Colon (tissue), 2 donors: ENCODE measurements around the gene FKBP1B.
"Not testable (repeated sequence)": the region's sequence is repeated elsewhere in the genome, so short reads cannot be mapped to it uniquely, and the experiment has no call there.

Experiments used
- FAIRE-seq: peaks from 2 replicates; lab custom pipeline; 2012; peaks lifted over from hg19 to GRCh38; lab: Jason Lieb, UNC
- donor health status: control.
- donor health status: control.

Gene FKBP1B

DNA sequence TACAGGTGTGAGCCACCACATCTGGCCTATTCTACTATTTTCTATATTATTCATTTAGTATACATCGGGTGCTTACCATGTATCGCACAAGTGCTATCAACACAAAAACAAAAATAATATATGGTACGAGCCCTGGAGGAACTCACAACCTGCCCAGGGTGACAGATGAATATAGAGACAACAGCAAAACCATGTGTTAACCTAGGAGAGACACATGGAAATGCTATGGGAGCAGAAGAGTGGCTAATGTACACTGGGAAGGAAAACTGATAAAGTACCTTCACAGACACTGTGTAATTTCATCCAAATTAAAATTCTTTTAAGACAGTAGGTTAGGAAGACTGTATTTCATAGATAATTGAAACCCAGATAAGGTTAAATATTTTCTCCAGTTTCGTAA lies 22.7 kb downstream of the FKBP1B start:
- FAIRE-seq = no peak

DNA sequence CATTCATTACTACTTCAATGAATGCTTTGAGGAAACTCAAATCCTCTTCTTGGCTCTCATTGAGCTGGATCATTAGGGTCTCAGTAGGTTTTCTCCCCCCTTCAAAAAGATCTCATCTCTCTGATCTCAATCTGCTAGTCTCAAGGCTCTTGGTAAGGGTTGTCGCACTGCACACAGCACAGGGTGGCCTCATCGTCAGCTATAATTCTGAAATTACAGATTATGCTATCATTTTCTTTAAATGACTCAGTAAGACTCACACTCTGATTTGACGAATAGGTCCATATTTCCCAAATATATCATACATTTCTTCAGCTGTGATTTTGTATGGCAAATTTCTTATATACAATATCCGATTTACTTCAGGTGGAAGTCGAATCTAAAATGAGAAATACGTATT lies 24.3 kb downstream of the FKBP1B start:
- FAIRE-seq = no peak

DNA sequence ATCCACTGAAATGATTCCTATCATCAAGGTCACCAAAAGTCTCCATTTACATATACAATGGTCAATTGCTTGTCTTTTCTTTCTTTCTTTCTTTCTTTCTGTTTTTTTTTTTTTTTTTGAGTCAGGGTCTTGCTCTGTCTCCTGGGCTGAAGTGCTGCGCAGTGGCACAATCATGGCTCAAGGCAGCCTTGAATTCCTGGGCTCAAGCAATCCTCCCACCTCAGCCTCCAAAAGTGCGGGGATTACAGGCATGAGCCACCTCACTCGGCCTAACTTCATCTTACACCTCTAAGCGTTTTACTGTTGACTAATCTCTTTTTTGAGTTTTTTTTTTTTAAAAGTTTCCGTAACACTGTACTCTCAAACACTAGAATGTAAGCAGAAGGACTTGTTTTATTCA lies 25.7 kb downstream of the FKBP1B start:
- no peak for FAIRE-seq

DNA sequence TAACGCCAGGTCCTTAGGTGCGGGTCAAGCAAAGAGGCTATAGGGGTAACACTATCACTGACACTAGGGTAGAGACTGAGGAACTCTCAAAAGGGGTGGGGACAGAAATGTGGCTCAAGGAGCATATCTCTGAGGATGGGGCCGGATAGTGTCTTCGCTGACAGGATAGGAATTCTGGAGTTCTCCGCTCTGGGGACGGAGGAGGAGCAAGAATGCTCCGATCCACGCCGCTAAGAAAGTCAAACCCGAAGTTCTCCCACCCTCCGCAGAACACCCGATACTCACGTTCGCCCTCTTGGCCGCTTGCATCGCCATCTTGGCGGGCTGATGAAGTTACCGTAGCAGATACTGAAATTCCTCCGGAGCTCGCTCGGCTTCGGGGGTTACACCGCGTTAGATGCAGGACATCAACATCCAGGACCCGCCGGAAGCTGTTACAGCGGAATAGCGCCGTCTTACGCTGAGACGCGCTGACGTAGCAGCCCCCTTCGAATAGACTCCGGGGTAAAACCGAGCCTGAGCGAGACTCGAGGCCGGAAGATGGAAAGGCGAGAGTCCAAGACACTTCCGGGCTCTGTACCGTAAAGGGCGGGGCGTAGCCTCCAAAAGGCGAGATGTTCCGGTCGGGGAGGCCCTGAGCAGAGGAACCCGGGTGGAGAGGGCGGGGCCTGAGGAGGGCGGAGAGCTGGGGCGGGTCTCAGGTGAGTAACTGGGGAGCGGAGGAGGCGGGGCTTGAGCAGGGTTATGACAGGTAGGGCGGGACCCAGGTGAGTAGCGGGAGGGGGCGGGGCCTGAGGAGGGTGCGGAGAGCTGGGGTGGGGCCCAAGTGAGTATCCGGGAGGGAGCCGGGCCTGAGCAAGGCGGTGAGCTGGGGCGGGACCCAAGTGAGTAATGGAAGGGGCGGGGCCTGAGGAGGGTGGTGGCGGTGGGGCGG lies 26.6 kb downstream of the FKBP1B start, which contains the start of gene SF3B6:
Gene SF3B6, minus strand, starts transcription at position 412 of the 934 bp plus-strand sequence. Its CDS starts 97 bp downstream, at position 315.
- peak; percentile 75 for FAIRE-seq

DNA sequence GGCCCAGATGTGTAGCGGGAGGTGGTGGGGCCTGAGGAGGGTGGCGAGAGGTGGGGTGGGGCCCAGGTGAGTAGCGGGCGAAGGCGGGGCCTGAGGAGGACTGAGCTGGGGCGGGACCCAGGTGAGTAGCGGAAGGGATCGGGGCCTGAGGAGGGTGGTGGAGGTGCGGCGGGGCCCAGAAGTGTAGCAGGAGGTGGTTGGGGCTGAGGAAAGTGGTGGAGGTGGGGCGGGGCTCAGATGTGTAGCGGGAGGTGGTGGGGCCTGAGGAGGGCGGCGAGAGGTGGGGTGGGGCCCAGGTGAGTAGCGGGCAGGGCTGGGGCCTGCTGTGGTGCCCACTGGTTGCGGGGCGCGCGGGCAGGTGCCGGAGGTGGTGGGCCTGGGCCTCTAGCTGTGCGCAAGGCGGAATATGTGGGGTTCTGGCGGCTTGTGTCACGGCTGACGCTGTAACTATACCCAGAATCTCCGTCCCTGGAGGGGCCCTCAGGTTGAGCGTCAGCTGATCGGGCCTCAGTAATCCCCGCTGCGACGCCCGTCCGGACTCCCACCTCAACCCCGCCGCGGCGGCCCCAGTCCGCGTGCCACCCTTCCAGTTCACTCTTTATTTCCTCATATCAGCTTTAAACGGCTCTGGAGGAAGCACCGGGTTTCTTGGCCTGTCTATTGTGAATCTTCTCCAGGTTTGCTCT lies 27.5 kb downstream of the FKBP1B start:
- no peak for FAIRE-seq

DNA sequence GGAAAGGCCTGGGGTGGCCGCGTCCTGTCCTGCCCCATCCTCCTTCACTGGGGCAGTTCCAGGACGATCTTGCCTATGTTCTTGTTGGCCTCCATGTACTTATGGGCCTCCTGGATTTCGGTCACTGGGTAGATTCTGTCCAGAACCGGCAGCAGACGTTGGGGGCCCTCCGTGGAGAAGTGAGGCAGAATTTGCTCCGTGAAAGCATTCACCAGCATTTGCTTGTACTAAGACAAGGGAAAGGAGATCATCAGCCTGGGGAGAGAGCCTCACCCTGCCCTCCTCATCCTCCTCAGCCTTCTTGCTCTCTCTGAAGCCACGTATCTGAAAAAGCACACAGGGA lies 28.0 kb downstream of the FKBP1B start:
- no peak for FAIRE-seq

DNA sequence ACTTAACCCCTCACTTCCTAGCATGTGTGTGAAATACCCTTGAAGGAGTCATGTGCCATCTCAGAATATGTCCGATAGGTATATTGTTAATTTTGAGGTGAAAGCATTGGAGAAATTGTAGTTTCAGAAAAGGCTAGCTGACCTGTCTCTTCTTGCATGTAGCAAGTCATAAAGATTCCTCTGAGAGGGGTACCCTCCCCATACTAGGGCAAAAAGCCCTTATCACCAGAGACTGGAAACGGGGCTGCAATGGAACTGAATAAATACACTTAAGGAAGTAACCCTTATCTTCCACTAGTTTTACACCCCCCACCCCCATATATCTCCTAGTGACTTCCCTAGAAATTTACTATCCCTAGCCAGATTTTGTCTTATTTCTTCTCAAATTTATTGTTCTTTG lies 28.3 kb downstream of the FKBP1B start:
- no peak for FAIRE-seq

DNA sequence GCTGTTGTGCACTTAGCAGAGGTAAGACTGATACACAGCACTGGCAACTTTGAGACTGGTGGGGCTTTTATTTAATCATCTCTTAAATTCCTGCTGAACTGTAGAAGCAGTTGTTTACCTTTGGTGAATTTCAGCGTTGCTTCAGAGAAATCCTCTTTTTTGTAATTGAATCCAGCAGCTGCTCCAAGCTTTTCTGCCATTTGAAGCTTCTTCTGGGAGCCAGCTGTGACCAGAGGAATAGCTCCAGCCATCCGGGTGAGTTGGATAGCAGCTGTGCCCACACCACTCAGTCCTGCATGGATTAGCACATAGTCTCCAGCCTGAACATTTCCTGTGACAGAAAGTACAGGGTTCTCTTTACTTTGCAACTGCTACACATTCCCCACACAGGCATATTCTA lies 31.2 kb downstream of the FKBP1B start:
- no peak for FAIRE-seq

DNA sequence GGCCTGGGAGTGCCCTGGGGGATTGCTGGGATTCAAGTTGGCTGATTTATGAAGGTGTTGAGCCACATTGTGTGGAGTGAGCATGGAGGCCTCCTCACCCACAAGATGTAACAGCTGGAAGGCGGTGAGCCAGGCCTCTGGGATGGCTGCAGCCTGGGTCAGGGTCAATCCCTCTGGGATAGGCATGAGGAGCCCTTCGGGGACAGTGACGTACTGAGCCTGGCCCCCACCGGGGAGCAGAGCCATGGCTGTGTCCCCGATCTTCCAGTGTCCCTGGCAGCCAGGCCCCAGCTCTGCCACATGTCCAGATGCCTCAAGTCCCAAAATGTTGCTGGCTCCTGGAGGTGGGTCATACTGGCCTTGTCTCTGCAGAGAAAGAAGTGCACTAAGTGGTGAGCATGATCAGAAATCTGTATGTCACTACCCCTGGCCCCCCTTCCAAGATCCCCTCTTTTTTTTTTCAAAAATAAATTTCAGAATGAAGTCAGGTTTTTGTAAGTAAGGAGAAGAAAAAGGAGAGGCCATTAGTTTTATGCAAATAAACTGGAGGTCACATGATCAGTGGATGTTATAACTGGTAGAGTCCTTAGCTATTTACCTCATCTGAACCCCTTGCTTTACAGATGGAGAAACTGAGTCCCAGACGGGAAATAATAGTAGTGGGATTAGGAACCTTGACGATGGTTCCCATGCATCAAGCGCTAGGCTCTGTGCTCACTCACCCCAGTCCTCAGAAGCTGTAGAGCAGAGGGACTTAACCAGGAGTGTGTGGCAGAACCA lies 33.4 kb downstream of the FKBP1B start:
- no peak for FAIRE-seq

DNA sequence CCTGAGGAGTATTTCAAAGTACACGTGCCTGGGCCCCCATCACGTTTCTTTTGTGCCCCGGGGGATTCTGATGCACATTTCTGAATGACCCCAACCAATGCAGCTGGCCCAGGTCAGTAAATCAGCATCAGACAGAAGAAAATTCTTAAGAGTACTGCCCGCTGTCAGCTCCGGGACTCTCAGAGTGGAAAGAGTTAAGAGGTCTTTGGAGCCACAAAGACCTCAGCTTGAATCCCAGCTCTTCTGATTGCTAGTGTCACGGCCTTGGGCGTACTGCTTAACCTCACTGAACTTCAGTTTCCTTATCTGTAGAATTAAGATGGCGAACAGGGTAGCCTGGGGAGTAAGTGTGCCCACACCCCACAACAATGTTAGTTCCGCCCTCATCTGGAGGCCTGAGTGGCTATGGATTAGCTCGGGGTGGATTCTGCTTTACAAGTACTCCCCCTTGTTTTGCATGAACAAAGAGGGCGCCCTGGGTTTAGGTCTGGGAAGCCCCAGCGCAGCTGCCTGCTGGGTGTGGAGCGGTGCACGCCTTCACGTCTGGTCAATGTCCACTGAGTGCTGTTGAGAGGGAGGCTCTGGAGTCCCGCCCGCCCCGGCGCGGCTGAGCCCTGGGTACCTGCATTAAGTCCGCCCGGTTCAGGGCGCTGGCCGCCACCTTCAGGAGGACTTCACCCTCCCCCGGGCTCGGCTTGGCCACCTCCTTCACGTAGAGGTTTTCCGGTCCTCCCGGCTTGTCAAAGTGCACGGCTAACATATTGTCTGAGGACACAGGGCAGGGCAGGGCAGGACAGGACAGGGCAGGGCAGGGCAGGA lies 34.2 kb downstream of the FKBP1B start:
- no peak for FAIRE-seq

DNA sequence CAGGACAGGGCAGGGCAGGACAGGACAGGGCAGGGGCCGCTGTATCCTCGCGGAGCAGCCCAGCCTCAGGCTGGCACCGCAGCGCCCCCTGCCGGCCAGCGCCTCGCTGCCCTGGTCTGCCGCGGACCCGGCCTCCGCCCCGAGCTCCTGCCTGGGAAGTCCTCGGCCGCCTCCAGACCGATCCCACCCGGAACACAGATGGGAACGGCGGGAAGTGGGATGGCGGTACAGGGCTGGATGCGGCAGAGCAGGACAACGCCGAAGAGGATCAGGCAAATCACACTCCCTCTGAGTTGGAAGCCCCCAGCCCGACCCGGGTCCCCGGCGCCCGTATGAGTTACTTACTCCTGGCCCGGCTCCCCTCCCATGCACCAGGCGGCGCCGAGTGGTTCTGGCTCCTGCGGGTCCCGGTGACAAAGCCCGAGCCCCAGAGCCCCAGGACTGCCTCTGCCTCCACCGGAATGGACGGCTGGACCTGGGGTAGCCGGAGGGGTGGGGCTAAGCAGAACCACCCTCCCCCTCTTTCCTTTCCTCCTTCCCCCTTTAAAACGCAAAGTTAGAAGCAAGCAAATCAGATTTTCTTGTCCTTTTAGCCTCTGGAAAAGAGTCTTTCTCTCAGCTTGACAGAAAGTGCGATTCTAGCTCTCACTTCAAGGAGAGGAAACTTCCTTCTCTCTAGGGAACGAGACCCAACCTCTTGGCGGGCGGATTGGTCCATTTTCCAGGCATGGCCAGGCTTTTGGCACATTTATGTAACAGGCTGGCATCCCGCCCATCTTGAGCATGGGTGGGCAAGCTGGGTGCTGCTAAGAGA lies 35.1 kb downstream of the FKBP1B start, which contains the start of gene TP53I3:
Gene TP53I3, minus strand, starts transcription at position 449 of the 814 bp plus-strand sequence. CDS start 508 bp downstream, outside the sequence.
- FAIRE-seq = no peak

DNA sequence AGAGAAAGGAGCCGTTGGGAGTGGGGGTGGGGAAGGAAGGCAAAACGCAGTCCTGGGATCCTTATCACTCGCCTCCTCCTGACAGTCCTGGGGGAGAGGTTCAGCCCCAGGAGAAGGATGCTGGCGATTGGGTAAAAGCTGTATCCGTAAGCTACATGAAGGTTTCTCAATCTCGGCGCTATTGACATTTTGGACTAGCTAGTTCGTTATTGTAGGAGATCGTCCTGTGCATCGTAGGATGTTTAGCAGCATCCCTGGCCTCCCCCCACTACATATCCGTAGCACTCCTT lies 35.6 kb downstream of the FKBP1B start:
- no peak for FAIRE-seq

DNA sequence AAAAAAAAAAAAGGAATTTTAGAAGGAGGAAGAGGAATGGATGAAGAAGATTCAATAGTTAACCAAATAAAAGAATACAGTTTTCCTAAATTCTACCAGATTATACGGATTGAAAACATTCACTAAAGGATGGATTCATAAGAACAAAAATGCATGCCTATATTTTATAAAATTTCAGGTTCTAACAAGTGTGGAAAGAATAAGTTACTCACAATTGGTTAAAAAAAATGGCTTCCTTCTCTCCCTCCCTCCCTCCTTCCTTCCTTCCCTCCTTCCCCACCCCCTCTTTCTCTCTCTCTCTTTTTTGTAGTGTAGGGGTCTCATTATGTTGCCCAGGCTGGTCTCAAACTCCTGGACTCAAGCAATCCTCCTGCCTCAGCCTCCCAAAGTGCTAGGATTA lies 36.7 kb downstream of the FKBP1B start:
- no peak for FAIRE-seq

DNA sequence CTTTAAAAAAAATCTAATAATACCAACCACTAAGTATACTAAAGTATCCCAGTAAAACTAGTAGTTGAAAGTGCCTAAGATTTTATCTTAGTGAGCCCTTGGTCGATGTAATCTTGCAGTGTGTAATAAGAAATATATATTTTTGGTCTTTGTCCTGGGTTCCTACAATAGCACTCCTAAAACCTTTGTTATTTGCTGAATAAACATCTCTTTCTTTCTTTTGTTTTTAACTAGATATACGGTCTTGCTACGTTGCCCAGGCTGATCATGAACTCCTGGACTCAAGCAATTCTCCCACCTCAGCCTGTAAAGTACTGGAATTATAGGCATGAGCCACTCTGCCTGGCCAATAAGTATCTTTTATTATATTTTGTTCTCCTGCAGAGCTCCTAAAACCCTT lies 37.5 kb downstream of the FKBP1B start:
- FAIRE-seq = no peak

DNA sequence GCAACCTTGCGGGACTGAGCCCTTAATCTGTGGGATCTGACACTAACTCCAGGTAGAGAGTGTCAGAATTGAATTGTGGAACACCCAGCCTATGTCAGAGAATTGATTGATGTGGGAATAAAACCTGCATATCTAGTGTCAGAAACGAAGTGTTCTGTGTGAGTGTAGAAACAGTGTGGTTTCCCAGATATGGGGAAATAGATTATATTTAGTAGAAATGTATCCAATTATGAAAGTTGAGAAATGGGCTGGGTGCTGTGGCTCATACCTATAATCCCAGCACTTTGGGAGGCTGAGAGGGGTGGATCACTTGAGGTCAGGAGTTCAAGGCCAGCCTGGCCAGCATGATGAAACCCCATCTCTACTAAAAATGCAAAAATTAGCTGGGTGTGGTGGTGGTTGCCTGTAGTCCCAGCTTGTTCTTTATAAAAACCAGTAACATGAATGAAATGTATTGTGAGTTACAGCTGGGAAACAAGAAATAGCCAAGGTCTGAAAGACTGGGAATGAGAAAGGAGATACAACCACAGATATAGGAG lies 39.3 kb downstream of the FKBP1B start:
- no peak for FAIRE-seq

DNA sequence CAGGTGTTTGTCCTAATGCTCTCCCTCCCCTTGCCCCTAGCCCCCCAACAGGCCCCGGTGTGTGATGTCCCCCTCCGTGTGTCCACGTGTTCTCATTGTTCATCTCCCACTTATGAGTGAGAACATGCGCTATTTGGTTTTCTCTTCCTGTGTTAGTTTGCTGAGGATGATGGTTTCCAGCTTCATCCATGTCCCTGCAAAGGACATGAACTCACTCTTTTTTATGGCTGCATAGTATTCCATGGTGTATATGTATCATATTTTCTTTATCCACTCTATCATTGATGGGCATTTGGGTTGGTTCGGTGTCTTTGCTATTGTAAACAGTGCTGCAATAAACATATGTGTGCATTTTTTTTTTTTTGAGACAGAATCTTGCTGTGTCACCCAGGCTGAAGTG lies 43.7 kb downstream of the FKBP1B start:
- not testable (repeated sequence) for FAIRE-seq

DNA sequence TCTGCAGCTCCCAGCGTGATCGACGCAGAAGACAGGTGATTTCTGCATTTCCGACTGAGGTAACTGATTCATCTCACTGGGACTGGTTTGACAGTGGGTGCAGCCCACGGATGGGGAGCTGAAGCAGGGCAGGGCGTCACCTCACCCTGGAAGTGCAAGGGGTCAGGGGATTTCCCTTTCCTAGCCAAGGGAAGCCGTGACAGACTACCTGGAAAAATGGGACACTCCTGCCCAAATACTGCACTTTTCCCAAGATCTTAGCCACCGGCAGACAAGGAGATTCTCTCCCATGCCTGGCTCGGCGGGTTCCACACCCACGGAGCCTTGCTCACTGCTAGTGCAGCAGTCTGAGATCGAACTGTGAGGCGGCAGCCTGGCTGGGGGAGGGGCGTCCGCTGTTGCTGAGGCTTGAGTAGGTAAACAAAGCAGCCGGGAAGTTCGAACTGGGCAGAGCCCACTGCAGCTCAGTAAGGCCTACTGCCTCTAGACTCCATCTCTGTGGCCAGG lies 45.7 kb downstream of the FKBP1B start:
- FAIRE-seq = not testable (repeated sequence)

DNA sequence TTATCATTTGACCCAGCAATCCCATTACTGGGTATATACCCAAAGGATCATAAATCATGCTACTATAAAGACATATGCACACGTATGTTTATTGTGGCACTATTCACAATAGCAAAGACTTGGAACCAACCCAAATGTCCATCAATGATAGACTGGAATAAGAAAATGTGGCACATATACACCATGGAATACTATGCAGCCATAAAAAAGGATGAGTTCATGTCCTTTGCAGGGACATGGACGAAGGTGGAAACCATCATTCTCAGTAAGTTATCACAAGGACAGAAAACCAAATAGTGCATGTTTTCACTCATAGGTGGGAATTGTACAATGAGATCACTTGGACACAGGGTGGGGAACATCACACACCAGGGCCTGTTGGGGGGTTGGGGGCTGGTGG lies 51.2 kb downstream of the FKBP1B start:
- not testable (repeated sequence) for FAIRE-seq

DNA sequence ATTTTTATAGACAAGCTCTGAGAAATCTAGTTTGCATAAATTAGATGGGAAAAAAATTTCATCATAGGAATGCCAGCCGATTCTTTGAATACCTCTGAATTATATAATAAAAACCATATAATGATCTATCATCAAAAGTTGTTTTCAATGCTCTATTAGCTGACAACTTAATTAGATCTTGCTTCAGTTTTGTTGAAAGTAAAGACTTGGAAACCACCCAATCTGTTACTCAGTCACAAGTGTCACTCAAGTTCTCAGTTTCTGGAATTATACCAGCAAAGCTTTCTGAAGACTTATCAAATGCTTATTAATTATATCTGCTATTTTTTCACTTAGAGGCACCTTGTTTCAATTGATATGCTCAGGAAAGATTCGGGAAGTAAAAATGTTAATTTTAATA lies 52.5 kb downstream of the FKBP1B start:
- no peak for FAIRE-seq

DNA sequence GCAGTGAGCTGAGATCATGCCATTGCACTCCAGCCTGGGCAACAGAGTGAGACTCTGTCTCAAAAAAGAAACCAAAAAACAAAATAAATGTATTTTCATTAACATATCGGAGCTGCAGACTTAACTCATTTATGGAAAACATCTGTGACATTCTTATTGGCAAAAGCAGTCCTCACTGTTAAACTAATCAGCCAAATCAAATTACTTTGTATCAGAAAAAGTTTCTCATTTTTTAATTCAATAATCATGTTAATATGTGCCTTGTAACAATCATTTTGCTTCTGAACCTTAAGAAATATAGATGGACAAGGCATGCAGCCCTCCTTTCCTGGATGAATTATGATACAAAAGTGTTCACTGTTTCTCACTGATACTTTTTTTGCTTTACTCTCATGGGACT lies 53.1 kb downstream of the FKBP1B start:
- FAIRE-seq = no peak
